Epithelial cell of esophagus (primary cell): ENCODE measurements around the gene DUSP10.

Experiments used
- DNase-seq: peaks from one replicate; pipeline ENCODE4 v3.0.0; 2010; ENCODE audit warnings: low read depth
- H3K4me3 ChIP-seq: 2 replicates; pipeline ENCODE4 v1.5.1; 2011; ENCODE audit warnings: mild to moderate bottlenecking, low read length, control low read depth
- CTCF ChIP-seq: IDR thresholded peaks from 2 replicates; pipeline ENCODE4 v1.5.1; 2011; ENCODE audit warnings: low read depth, mild to moderate bottlenecking, low read length, control low read depth, inconsistent platforms; ENCODE audit not compliant: insufficient read depth; ENCODE audit errors: missing control alignments

Gene DUSP10

GRCh38 chr1:221741703-221742554 is at the start of gene DUSP10:
DUSP10 (minus strand) TSS chr1:221742089; CDS start chr1:221739744, 2,345 bp downstream.
- no peak for TF ChIP-seq CTCF
- peak; percentile 100 for DNase-seq
- H3K4me3 ChIP-seq, result peak within 1 kb of the TSS; percentile 96

GRCh38 chr1:221788466-221788865 is 46.6 kb upstream of the DUSP10 start:
- no peak for DNase-seq
- no peak for TF ChIP-seq CTCF
- no peak overlapping the region for H3K4me3 ChIP-seq

- no peak for DNase-seq
- no peak for TF ChIP-seq CTCF
- H3K4me3 ChIP-seq, result no peak overlapping the region
These were observed 44.8 kb upstream of the DUSP10 start for GRCh38 chr1:221786647-221787046.

GRCh38 chr1:221783936-221784335 is 42.0 kb upstream of the DUSP10 start:
- no peak for DNase-seq
- H3K4me3 ChIP-seq, result no peak overlapping the region
- no peak for TF ChIP-seq CTCF

- no peak for DNase-seq
- no peak overlapping the region for H3K4me3 ChIP-seq
- no peak for TF ChIP-seq CTCF
These were observed 41.5 kb upstream of the DUSP10 start for GRCh38 chr1:221783437-221783836.

- no peak overlapping the region for H3K4me3 ChIP-seq
- DNase-seq, result no peak
- no peak for TF ChIP-seq CTCF
These were observed 41.1 kb upstream of the DUSP10 start for GRCh38 chr1:221782970-221783369.

- TF ChIP-seq CTCF, result no peak
- no peak for DNase-seq
- H3K4me3 ChIP-seq, result no peak overlapping the region
These were observed 40.6 kb upstream of the DUSP10 start for GRCh38 chr1:221782477-221782876.
